Bronchial epithelial cell (primary cell): Measurements from ENCODE around the gene TUG1. TPM values are rescaled to one million over a fixed set of nuclear protein-coding genes. Genes with fewer than 3 reads are reported as not detected.

Source experiments
- DNase-seq: peaks from one replicate; pipeline ENCODE4 v3.0.0-alpha.2; 2010; ENCODE audit warnings: low read depth
- FAIRE-seq: peaks from 2 replicates; lab custom pipeline; 2011; peaks lifted over from hg19 to GRCh38; lab: Jason Lieb, UNC
- H3K27me3 ChIP-seq: 2 replicates; pipeline ENCODE4 v1.5.1; 2011; ENCODE audit warnings: low read length; ENCODE audit not compliant: control insufficient read depth, insufficient read depth
- H3K36me3 ChIP-seq: 2 replicates; pipeline ENCODE4 v1.5.1; 2011; ENCODE audit warnings: low read length; ENCODE audit not compliant: control insufficient read depth, insufficient read depth
- H3K4me3 ChIP-seq: 2 replicates; pipeline ENCODE4 v1.5.1; 2011; ENCODE audit warnings: mild to moderate bottlenecking, low read depth, low read length, control low read depth
- total RNA-seq: library from RNA; depleted of rRNA; stranded (reverse); fragments of >200 nt; gene quantifications from 2 replicates; pipeline ENCODE4 v1.2.1, GENCODE V29; 2014
- TF ChIP-seq, protein P1 (sequence below): IDR thresholded peaks from 2 replicates; pipeline ENCODE4 v1.5.1; 2011; ENCODE audit warnings: mild to moderate bottlenecking, moderate library complexity, low read length, control low read depth, inconsistent platforms; ENCODE audit not compliant: insufficient read depth, severe bottlenecking

The TUG1 gene
- total RNA-seq, 1 donor from 2014 or later, result 24.5 TPM

GRCh38 chr22:30943368-30943767 lies 25.7 kb upstream of the TUG1 start:
- Histone ChIP-seq H3K36me3 (peaks cover 34% of the 10 kb centered on the region), H3K4me3 (no peak overlapping the region), H3K27me3 (no peaks in the 10 kb centered on the region)
- FAIRE-seq (no peak), DNase-seq (no peak)
- TF ChIP-seq, protein P1, sequence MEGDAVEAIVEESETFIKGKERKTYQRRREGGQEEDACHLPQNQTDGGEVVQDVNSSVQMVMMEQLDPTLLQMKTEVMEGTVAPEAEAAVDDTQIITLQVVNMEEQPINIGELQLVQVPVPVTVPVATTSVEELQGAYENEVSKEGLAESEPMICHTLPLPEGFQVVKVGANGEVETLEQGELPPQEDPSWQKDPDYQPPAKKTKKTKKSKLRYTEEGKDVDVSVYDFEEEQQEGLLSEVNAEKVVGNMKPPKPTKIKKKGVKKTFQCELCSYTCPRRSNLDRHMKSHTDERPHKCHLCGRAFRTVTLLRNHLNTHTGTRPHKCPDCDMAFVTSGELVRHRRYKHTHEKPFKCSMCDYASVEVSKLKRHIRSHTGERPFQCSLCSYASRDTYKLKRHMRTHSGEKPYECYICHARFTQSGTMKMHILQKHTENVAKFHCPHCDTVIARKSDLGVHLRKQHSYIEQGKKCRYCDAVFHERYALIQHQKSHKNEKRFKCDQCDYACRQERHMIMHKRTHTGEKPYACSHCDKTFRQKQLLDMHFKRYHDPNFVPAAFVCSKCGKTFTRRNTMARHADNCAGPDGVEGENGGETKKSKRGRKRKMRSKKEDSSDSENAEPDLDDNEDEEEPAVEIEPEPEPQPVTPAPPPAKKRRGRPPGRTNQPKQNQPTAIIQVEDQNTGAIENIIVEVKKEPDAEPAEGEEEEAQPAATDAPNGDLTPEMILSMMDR, result no peak

DNA sequence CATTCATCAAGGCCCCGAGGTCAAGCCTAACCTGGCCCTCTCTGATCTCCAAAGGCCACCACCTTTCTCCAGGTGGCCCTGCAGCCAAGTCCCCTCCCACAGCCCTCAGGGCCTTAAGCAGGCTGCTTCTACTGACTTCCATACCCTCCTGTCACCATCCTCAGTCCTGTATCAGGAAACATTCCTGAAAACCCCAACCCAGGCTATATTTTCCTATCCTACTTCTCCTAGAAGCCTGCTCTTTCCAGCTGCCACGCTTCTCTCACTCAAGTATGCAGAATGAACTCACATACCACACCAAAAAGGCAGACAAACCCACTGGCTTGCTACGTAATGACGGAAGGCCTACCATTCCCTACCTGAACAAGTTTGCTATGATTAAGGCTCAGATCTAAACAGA lies 24.1 kb upstream of the TUG1 start:
- TF ChIP-seq, protein P1, result no peak
- DNase-seq, result no peak
- no peak for FAIRE-seq
- Histone ChIP-seq H3K27me3 (no peaks in the 10 kb centered on the region), H3K36me3 (peaks cover 37% of the 10 kb centered on the region), H3K4me3 (no peak overlapping the region)

GRCh38 chr22:30945653-30946052 lies 23.4 kb upstream of the TUG1 start:
- TF ChIP-seq, protein P1, result no peak
- DNase-seq, result peak; percentile 92
- Histone ChIP-seq H3K36me3 (peaks cover 32% of the 10 kb centered on the region), H3K4me3 (no peak overlapping the region), H3K27me3 (no peaks in the 10 kb centered on the region)
- peak; percentile 84 for FAIRE-seq

DNA sequence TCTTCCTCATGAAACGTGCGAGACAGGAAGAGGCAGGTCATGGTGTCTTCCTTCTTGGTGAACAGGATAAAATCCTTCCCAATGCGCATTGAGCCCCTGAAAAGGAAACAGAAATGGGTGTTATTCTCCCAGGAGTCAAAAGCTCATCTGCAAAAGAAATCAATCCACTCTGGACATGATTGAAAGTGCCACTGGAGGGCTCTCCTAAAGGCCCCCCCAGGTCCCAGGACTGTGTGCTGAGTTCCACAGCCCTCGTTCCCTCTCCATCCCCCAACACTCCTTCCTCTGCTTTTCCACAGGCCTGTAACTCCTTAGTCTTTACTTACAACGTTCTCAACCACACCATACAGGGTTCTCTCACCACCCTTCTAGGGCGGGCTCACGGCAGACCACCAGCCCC lies 22.7 kb upstream of the TUG1 start:
- peaks cover 32% of the 10 kb centered on the region for H3K36me3 ChIP-seq
- no peak overlapping the region for H3K4me3 ChIP-seq
- DNase-seq (no peak), FAIRE-seq (no peak)
- no peaks in the 10 kb centered on the region for H3K27me3 ChIP-seq
- TF ChIP-seq, protein P1, result no peak

- FAIRE-seq, result no peak
- H3K36me3 ChIP-seq, result peaks cover 24% of the 10 kb centered on the region
- H3K4me3 ChIP-seq, result no peak overlapping the region
- DNase-seq, result peak; percentile 80
- TF ChIP-seq, protein P1, result peak; percentile 68
- no peaks in the 10 kb centered on the region for H3K27me3 ChIP-seq
These were observed 21.8 kb upstream of the TUG1 start for GRCh38 chr22:30947173-30947815.
